ENCODE data around the gene A4GALT.
"Not testable (repeated sequence)": the region's sequence is repeated elsewhere in the genome, so short reads cannot be mapped to it uniquely, and the experiment has no call there.

A4GALT gene

DNA sequence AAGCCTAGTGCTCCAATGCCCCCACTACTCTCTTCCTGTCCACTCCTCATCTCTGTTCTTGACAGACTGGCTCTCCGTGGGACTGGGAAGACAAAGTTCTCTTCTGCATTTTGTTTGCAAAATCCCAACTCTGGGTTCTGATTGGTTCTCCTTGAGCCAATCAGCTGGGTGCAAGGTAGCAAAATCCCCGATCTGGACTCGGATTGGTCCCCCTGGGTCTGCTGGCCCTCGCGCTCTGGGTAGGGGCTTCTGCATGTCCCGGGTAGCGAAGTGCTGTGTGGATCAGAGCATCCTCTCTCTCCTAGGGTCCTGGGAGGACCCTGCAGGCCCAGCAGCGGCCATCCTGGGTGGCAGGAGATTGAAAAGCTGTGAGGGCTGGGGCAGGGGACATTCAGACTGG lies 22.3 kb upstream of the A4GALT start:
- no peak for DNase-seq (ENCODE audit: low read depth in 2 of 2)

DNA sequence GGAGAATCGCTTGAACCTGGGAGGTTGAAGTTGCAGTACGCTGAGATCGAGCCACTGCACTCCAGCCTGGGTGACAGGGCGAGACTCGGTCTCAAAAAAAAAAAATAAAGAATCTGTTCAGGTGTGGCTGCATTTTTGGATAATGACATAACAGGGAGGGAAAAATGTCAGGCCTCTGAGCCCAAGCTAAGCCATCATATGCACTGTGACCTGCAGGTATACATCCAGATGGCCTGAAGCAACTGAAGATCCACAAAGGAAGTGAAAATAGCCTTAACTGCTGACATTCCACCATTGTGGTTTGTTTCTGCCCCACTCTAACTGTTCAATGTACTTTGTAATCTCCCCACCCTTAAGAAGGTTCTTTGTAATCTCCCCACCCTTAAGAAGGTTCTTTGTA lies 19.6 kb upstream of the A4GALT start:
- not testable (repeated sequence) for DNase-seq (ENCODE audit: low read depth in 2 of 2)

DNA sequence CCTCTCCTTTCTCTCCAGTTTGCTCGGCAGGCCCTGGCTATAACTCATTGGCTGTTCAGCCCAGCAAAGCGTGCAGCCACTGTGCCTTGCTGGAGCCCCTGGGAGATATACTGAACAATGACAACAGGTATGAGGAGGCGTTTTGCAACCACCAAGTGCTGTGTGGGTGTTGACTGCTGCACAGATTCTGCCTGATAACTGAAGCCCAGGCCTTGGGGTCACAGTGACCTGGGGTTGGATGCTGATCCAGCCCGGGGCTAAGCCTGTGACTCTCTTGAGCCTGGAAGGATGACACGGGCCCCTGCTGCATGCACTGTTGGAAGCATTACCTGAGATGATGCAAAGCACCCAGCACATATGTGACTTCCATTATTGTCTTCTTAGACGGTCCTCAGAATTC lies 13.7 kb upstream of the A4GALT start:
- DNase-seq (ENCODE audit: low read depth in 2 of 2), result no peak

DNA sequence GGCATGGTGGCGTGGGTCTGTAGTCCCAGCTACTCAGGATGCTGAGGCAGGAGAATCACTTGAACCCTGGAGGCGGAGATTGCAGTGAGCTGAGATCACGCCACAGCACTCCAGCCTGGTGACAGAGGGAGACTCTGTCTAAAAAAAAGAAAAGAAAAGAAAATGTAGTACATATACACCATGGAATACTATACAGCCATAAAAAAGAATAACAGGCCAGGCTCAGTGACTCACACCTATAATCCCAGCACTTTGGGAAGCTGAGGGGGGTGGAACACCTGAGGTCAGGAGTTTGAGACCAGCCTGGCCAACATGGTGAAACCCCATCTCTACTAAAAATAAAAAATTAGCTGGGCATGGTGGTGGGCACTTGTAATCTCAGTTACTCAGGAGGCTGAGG lies 12.7 kb upstream of the A4GALT start:
- not testable (repeated sequence) for DNase-seq (ENCODE audit: low read depth in 2 of 2)

DNA sequence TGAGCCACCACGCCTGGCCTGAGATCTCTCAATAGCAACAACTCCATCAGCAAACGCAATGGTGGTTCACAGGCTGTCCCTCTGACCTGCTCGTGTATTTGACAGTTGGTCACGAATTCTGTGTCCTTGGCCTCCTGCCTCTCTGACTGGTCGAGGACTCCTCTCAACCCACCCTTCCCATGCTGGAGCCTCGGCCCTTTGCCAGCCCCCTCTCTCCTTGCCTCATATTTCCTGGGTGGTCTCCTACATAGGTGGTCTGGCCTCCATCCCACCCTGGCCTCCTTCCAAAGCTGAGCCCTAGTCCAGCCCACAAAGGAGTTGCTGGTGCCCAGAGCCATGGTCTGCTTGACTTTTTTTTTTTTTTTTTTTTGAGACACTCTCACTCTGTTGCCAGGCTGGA lies 11.4 kb upstream of the A4GALT start:
- no peak for DNase-seq (ENCODE audit: low read depth in 2 of 2)

DNA sequence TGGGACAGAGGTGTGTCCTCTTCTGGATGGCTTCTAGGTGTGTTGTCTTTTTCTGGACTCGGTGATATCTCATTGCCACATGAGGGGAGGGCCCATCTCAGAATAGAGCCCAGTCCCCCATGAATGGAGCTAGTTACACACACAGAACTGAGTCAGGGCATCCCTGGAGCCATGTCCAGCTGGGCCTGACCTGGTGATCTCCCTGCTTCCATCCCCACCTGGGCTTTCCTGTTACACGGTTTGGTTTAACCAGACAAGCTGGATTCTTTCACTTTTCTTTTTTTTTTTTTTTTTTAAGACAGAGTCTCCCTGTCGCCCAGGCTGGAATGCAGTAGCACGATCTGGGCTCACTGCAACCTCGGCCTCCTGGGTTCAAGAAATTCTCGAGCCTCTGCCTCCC lies 6.1 kb upstream of the A4GALT start:
- no peak for DNase-seq (ENCODE audit: low read depth in 2 of 2)

DNA sequence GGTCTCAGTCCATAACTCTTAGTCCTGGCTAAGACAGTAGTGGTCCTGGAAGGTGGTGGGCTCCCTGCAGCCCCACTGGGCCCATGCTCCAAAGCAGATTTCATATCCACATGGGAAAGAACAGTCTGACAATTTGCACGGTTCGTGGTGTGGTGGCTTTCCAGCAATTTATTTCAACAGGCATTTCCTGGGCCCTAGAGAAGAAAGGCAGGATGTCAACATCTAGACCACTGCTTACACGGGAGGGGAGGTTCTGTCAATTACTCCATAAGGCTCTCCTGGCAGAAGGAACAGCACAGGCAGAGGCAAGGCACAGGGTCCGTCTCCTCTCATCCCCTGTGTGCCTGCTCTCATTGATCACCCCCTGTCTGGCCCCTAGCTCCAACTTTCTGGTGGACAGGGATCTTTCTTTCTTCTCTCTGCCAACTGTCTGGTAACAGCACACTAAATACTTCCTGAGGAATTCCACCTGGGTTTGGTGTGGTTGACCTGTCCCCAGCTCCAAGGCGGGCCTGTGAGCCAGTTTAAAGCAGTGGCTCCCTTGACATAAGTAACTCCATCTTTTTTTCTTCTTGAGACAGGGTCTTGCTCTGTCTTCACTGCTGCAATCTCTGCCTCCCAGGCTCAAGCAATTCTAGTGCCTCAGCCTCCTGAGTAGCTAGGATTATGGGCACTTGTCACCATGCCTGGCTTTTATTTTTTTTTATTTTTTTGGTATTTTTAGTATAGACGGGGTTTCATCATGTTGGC lies 5.1 kb upstream of the A4GALT start:
- DNase-seq (ENCODE audit: low read depth in 2 of 2), result no peak

DNA sequence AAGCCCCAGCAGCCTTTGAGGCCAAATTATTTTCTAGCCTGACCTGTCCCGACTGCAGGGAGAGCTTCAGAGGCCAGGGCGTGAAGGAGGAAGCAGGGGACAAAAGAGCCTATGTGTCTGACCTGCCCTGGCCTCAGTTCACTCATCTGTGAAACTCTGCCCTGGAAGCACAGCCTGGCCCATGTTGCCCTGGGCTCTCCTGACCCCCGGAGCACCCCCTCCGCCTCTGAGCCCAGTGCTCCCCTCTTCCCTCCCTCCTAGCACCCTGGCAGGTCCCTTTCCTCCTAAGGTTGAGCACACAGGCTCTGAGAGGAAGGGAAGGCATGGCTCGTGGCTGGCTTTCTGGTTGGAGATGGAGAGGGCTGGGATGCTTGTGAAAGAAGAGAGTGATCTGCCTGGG lies 3.4 kb upstream of the A4GALT start:
- DNase-seq (ENCODE audit: low read depth in 2 of 2), result no peak

DNA sequence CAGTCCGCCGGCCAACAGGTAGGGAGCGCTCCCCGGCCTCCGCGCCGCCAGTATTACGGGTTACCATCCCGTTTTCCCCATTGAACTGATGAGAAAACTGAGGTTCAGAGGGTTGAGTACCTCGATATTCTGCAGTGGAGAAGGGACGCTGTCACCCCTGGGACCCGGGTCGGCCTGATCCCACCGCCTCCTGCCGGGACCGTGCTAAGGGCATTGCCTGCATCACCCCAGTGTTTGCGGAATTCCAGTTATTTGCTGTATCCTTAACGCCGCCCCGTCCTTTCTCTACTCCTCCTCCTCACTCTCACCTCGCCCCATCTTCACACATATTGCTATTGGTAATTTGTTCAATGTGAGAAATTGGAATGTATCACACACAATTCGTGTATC lies 370 bp upstream of the A4GALT start:
- DNase-seq (ENCODE audit: low read depth in 2 of 2), result no peak

DNA sequence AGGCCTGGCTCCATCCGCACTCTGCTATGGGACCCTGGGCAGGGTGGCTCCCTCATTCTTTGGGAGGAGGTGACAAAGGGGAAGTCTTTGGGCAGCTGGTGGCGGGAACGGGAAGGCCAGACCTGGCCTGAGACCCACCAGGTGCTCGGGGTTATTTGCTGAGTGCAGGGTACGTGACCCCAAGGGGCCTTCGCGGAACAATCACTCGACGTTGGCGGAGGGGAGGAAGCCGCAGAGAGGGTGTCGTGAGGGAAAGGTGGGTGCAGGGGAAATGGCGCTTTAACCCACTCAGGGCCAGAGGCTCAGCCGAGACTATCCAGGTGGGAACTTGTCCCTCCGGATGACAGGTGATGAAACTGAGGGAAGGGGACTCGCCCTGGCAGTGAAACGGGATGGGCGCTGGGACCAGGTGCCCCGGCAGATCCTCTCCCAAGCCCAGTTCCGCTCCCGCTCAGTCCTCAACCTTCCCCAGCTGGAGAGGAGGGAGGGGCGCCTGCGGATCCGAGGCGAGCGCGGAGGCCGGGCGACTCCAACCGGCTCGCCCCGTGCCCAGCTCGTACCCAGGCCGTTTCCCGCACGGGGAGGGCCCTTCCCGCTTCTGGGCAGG lies 911 bp downstream of the A4GALT start:
- no peak for DNase-seq (ENCODE audit: low read depth in 2 of 2)

DNA sequence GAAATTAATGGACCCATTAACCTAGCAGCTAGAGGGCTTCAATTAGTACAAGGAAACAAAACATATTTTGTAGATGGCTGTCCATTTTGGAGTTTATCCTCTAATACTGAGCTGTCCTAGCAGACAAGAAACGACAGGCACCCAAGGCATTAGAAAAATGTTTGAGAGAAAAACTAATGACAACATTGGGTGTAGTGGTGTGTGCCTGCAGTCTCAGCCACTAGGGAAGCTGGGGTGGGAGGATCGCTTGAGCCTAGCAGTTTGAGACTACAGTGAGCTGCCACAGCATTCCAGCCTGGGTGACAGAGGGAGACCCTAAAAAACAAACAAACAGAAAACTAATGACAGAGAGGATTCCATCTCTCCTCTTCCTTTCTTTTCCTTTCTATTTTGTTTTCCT lies 1.5 kb downstream of the A4GALT start:
- DNase-seq (ENCODE audit: low read depth in 2 of 2), result no peak

DNA sequence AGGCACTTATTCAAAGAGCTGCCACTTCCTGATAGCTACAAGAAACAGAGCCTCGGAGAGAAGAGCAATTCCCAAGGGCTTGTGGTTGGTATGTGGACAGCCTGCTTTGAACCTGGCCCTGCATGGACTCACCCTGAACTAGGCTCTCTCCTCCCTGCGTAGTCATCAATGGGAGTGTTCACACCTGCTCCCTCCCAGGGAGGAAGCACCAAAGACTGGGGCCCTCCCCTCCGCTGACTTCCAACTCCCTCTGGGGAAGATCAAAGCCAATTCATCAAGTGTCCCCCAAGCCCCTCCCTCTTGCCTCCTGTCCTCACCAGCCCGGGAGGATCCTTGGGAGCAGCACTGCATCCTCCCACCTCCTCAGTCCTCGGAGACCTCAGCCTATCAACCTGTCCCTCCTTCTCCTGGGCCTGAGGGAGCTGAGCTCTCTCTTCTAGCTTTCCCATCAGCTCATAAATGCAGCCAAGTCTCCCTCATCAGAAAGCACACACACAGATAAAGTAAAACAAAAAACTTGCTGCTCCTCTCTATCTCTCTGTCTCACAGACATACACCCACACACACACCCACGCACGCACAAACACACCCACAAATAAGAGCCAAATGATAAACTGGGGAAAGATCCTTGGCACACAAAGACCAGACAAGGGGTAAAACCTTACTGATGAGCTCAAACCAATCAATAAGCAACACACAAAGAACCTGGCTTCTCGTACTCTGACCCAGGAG lies 3.3 kb downstream of the A4GALT start:
- DNase-seq (ENCODE audit: low read depth in 2 of 2), result no peak

DNA sequence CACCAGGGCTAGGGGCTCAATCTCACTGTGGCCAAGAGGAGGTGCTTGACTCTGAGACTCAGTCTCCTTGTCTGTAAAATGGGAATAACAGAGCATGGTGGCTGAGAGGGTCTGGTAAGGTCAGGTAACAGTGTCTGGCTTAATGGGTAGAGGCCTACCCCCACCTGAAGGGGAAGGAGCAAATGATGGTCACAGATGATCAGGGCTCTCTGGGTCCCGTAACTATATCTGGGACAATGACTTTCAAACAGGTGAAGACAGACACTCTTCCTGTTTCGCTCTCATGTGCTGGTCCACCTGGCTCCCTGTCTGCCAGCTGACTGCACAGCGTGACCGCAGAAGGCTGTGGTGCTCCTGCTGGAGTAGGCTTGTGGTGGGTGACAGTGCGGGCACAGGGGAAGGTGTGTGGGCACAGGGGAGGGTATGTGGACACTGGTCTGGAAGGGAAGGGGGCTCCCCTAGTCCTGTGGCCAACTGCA lies 4.0 kb downstream of the A4GALT start:
- DNase-seq (ENCODE audit: low read depth in 2 of 2), result no peak

DNA sequence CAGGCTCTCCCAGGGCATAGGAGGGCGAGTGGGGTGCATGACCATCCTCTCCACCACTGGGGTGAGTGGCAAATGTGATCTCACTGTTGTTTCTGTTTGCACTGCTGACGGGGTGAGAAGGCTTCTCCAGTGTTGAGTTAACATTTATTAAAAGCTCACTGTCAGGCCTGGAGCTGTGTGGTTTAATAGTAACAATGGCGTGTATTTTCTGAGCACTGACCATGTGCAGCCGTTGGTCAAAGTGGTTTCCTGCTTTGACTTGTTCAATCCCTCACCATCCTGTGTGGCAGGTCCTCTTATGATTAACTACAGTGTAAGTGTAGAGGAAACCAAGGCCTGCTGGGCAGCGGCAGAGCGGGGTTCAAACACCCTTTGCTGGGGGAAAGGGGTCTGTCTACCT lies 4.4 kb downstream of the A4GALT start:
- no peak for DNase-seq (ENCODE audit: low read depth in 2 of 2)

DNA sequence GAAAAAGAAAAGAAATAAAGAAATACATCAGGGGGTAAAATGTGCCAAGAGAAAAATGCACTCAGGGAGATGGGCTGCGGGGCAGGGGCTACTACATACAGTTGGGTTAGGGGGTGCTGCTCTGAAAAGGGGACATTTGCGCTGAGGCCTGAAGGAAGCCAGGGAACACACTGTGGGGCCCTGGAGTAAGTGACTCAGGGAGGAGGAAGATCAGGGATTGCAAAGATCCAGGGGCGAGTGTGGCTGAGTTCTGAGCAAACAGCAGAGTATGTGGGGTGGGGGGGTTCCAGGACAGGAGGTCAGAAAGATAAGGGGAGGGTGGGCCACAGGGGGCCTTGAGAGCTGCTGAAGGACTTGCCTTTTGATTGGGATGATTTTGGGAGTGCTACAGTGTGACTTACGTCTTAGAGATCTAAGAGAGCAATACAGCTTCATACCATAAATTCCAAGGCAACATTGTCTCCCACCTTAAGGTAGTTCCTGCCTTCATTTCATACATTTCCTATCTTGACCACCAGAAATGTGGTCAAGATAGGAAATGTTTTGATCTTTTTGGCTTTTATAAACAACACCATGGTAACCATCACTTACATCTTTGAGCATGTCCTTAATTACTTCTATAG lies 5.8 kb downstream of the A4GALT start:
- no peak for DNase-seq (ENCODE audit: low read depth in 2 of 2)

DNA sequence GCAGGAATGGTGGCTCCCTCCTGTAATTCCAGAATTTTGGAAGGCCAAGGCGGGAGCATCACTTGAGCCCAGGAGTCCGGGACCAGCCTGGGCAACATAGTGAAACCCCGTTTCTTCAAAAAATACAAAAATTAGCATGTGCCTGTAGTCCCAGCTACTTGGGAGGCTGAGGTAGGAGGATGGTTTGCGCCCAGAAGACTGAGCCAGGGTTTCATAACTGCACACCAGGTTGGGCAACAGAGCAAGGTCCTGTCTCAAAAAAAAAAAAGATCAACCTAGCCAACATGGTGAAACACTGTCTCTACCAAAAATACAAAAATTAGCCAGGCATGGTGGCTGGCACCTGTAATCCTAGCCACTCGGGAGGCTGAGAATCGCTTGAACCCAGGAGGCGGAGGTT lies 6.4 kb downstream of the A4GALT start:
- DNase-seq (ENCODE audit: low read depth in 2 of 2), result no peak

DNA sequence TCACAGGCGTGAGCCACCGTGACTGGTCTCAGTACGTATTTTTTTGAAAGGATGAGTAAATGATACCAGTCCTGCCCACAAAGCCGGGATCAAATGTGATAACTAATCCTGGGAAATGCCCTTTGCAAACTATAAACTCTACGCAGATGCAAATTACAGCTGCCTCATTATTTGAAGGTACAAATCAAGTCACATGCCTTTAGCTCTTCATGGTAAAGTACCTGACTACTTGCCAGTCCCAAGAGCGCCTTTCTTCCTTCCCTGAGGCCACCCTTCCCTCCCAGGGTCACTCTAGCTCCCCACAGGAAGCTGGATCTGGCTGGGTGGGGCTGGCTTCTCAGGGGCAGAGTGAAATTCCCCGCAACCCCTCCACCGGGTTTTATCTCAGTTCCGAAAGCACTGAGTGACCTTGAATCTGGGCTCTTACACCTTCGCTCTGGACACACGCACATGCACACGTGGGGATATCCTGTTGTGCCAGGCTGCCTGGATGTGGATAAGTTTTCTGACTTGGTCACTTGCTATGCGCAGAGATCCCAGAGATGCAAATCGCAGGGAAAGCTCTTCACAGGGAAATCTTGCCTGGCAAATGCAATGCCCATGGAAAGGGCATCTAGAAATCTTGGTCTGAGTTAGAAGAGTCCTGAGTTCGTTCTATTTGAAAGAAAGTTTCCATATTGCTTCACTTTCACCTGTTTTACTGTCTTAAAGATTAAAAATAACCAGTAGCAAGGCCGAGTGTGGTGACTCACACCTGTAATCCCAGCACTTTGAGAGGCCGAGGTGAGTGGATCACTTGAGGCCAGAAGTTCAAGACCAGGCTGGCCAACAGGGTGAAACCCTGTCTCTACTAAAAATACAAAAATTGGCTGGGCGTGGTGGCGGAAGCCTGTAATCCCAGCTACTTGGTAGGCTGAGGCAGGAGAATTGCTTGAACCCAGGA lies 8.5 kb downstream of the A4GALT start:
- DNase-seq (ENCODE audit: low read depth in 2 of 2), result no peak

DNA sequence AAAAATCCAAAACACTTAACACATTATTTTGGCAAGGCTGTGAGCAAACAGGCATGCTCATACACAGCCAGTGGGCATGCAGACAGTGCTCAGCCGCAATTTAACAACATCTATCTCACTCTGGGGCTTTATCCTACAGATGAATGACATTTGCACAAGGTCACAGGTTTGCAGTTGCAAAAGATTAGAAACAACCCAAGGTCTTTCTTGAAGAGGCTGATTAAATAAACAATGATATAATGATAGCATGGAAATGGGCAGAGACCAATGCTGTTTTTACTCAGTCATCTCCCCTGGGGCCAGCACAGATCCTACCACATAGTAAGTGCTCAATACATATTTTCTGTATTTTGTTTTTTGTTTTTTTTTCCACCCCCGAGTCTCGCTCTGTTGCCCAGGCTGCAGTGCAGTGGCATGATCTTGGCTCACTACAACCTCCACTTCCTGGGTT lies 9.4 kb downstream of the A4GALT start:
- DNase-seq (ENCODE audit: low read depth in 2 of 2), result no peak

DNA sequence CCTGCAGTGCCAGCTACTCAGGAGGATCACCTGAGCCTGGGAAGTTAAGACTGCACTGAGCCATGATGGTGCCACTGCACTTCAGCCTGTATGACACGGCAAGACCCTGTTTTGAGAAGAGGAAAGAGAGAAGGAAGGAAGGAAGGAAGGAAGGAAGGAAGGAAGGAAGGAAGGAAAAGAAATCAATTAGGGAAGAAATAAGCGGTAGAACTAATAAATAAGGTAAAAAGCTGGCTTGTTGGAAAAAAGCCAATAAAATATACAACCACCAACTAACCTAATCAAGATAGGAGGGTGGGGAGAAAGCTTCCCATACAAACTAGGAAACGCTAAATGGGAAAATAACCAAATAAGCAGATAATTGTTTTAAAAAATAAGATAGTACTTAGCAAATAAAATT lies 12.3 kb downstream of the A4GALT start:
- no peak for DNase-seq (ENCODE audit: low read depth in 2 of 2)

DNA sequence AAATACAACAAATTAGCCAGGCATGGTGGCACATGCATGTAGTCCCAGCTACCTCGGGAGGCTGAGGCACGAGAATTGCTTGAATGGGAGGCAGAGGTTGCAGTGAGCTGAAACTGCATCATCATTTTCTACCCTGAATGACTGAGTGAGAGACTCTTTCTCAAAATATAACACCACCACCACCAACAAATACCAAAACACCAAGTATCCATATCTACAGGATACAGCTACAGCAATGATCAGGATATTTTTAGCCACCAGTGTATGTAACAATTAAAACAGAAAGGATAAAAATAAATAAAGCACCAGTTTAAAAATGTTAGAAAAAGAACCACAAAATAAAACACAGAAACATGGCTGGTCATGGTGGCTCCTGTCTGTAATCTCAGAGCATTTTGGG lies 13.2 kb downstream of the A4GALT start:
- DNase-seq (ENCODE audit: low read depth in 2 of 2), result no peak

DNA sequence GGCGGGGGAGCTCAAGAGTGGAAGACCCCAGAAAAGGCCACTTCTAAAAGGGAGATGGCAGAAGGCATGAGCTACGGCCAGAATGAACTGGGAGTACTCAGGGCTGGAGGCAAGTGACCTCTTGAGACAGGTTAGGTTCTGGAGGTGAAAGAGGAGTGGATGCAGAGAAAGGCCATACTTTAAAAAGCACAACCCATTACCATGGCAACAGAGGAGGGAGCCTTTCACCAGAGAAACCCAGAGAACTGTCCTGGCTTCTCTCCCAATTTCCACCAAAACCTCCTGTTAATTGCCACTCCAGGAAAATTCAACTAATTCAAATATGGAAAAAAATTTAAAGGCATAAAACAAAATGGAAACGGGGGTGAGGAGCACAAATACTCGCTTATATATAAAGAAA lies 15.8 kb downstream of the A4GALT start:
- DNase-seq (ENCODE audit: low read depth in 2 of 2), result no peak

Data from activated CD8-positive, alpha-beta memory T cell treated with anti-CD3 and anti-CD28 coated beads for 4 hours (primary cell).